Hepatocyte (in vitro differentiated cells): ENCODE data around the gene USP30. TPM values are rescaled to one million over a fixed set of nuclear protein-coding genes. Genes with fewer than 3 reads are reported as not detected.

Experiments used
- DNase-seq: peaks from one replicate; pipeline ENCODE4 v3.0.0-alpha.2; 2016; ENCODE audit warnings: low spot score
- H2AFZ ChIP-seq: fragments of 200-600 bp; sonication (generic); 2 replicates; pipeline ENCODE4 v1.6.0; 2016; ENCODE audit warnings: antibody characterized with exemption, mild to moderate bottlenecking
- H3K27ac ChIP-seq: fragments of 200-600 bp; sonication (generic); 2 replicates; pipeline ENCODE4 v1.5.1; 2016; ENCODE audit warnings: mild to moderate bottlenecking
- H3K27me3 ChIP-seq: fragments of 200-600 bp; sonication (generic); 2 replicates; pipeline ENCODE4 v1.6.1; 2016
- H3K36me3 ChIP-seq: fragments of 200-600 bp; sonication (generic); replicated peaks from 2 replicates; pipeline ENCODE4 v1.5.1; 2016; ENCODE audit warnings: low read depth; ENCODE audit not compliant: insufficient read depth
- H3K4me1 ChIP-seq: fragments of 200-600 bp; sonication (generic); 2 replicates; pipeline ENCODE4 v1.5.1; 2016; ENCODE audit warnings: mild to moderate bottlenecking, moderate library complexity; ENCODE audit not compliant: insufficient read depth
- H3K4me2 ChIP-seq: fragments of 200-600 bp; sonication (generic); 2 replicates; pipeline ENCODE4 v1.6.0; 2016
- H3K4me3 ChIP-seq: fragments of 200-600 bp; sonication (generic); 2 replicates; pipeline ENCODE4 v1.5.1; 2016; ENCODE audit warnings: mild to moderate bottlenecking
- H3K79me2 ChIP-seq: fragments of 200-600 bp; sonication (generic); 2 replicates; pipeline ENCODE4 v1.6.0; 2017; ENCODE audit warnings: mild to moderate bottlenecking
- H3K9me2 ChIP-seq: fragments of 200-600 bp; sonication (generic); replicated peaks from 2 replicates; pipeline ENCODE4 v1.6.0; 2017; ENCODE audit warnings: mild to moderate bottlenecking; ENCODE audit not compliant: insufficient read depth
- H3K9me3 ChIP-seq: fragments of 200-600 bp; sonication (generic); 2 replicates; pipeline ENCODE4 v1.5.1; 2016; ENCODE audit warnings: low read depth, mild to moderate bottlenecking
- H4K20me1 ChIP-seq: fragments of 200-600 bp; sonication (generic); 2 replicates; pipeline ENCODE4 v1.6.0; 2016; ENCODE audit warnings: mild to moderate bottlenecking; ENCODE audit not compliant: insufficient read depth, poor library complexity, severe bottlenecking
- CTCF ChIP-seq: fragments of 200-600 bp; sonication (generic); IDR thresholded peaks from 2 replicates; pipeline ENCODE4 v1.5.1; 2016; ENCODE audit warnings: antibody characterized with exemption, mild to moderate bottlenecking; ENCODE audit not compliant: poor library complexity
- EZH2 ChIP-seq: fragments of 200-600 bp; sonication (generic); IDR thresholded peaks from 2 replicates; pipeline ENCODE4 v1.6.1; 2016; ENCODE audit warnings: antibody characterized with exemption, mild to moderate bottlenecking, borderline replicate concordance
- EZH2phosphoT487 ChIP-seq: fragments of 200-600 bp; sonication (generic); IDR thresholded peaks from one replicate; pipeline ENCODE4 v1.6.1; 2018; ENCODE audit warnings: antibody characterized with exemption, mild to moderate bottlenecking, low read depth, moderate library complexity; ENCODE audit not compliant: unreplicated experiment, severe bottlenecking
- WGBS: methylation state at CpG from one replicate; pipeline ENCODE4 v1.1.6; 2016; ENCODE audit warnings: low lambda C conversion rate; ENCODE audit errors: missing lambda C conversion rate; 5-methylcytosine and 5-hydroxymethylcytosine counted together
- polyA plus RNA-seq: library from polyadenylated mRNA; unstranded; fragments of >200 nt; fragmentation: Nextera tagmentation; extraction: Ambion mirVana; gene quantifications from 2 replicates; pipeline ENCODE4 v1.2.1, GENCODE V29; 2016
- total RNA-seq: library from RNA; depleted of rRNA; stranded (reverse); fragments of >200 nt; gene quantifications from 2 replicates; pipeline ENCODE4 v1.2.3, GENCODE V29; 2014

The USP30 gene
- total and polyA plus RNA-seq, 2 experiments from 2014 or later: 12.5 to 13.8 TPM

- no peaks in the 10 kb centered on the region for H3K36me3 ChIP-seq
- TF ChIP-seq EZH2phosphoT487 (no peak), CTCF (no peak), EZH2 (no peak)
- H3K4me2 ChIP-seq: no peak overlapping the region
- H2AFZ ChIP-seq: no peak overlapping the region
- DNase-seq: no peak
- H3K27ac ChIP-seq: no peak overlapping the region
- no peaks in the 10 kb centered on the region for H3K9me3 ChIP-seq
- H3K9me2 ChIP-seq: no peaks in the 10 kb centered on the region
- H4K20me1 ChIP-seq: no peaks in the 10 kb centered on the region
- no peak overlapping the region for H3K4me3 ChIP-seq
- H3K4me1 ChIP-seq: no peaks in the 10 kb centered on the region
- H3K79me2 ChIP-seq: no peaks in the 10 kb centered on the region
- 41% methylated on average over 7 of the region's 7 CpGs for WGBS
- H3K27me3 ChIP-seq: no peaks in the 10 kb centered on the region
These were observed 18.9 kb upstream of the USP30 start for GRCh38 chr12:109033239-109034196.

DNA sequence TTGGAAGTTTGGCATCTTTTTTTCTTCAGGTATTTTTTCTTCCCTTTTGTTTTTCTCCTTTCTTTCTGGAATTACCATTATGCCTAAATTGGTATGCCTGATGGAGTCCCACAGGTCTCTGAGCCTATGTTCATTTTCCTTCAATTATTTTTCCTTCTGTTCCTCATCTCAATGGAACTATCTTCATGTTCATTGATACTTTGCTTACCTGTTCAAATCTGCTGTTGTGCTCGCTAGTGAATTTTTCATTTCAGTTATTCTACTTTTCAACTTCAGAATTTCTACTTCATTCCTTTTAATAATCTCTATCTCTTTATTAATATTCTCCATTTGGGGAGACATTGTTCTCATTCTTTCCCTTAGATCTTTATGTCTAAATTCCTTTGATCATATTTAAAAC, 15.4 kb upstream of the USP30 start:
- no peak overlapping the region for H3K4me2 ChIP-seq
- no peak overlapping the region for H2AFZ ChIP-seq
- no peak overlapping the region for H3K27ac ChIP-seq
- DNase-seq: no peak
- no peaks in the 10 kb centered on the region for H3K9me3 ChIP-seq
- no peaks in the 10 kb centered on the region for H4K20me1 ChIP-seq
- no peaks in the 10 kb centered on the region for H3K9me2 ChIP-seq
- H3K36me3 ChIP-seq: no peaks in the 10 kb centered on the region
- H3K4me3 ChIP-seq: no peak overlapping the region
- WGBS: 88% methylated on average over 1 of the region's 1 CpG
- no peaks in the 10 kb centered on the region for H3K27me3 ChIP-seq
- no peaks in the 10 kb centered on the region for H3K4me1 ChIP-seq
- TF ChIP-seq EZH2phosphoT487: no peak
- TF ChIP-seq EZH2: no peak
- no peak for TF ChIP-seq CTCF
- no peaks in the 10 kb centered on the region for H3K79me2 ChIP-seq

DNA sequence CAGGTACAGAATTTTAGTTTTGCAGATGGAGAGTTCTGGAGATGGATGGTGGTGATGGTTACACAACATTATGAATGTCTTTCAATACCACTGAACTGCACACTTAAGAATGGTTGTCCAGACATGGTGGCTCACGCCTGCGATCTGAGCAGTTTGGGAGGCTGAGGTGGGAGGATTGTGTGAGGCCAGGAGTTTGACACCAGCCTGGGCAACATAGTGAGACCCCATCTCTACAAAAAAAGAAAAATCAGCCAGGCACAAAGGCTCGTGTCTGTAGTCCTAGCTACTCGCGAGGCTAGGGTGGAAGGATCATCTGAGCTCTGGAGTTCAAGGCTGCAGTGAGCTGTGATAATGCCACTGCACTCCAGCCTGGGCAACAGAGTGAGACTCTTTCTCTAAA, 8.1 kb upstream of the USP30 start:
- Histone ChIP-seq H3K79me2 (no peaks in the 10 kb centered on the region), H3K27me3 (peaks cover 10% of the 10 kb centered on the region), H3K36me3 (no peaks in the 10 kb centered on the region), H2AFZ (no peak overlapping the region), H4K20me1 (no peaks in the 10 kb centered on the region), H3K27ac (no peak overlapping the region), H3K4me3 (no peak overlapping the region), H3K9me2 (no peaks in the 10 kb centered on the region), H3K4me2 (no peak overlapping the region), H3K4me1 (no peaks in the 10 kb centered on the region), H3K9me3 (no peaks in the 10 kb centered on the region)
- no peak for DNase-seq
- no peak for TF ChIP-seq CTCF
- WGBS: 92% methylated on average over 5 of the region's 5 CpGs
